Measurements from ENCODE around the gene KSR2.

DNA sequence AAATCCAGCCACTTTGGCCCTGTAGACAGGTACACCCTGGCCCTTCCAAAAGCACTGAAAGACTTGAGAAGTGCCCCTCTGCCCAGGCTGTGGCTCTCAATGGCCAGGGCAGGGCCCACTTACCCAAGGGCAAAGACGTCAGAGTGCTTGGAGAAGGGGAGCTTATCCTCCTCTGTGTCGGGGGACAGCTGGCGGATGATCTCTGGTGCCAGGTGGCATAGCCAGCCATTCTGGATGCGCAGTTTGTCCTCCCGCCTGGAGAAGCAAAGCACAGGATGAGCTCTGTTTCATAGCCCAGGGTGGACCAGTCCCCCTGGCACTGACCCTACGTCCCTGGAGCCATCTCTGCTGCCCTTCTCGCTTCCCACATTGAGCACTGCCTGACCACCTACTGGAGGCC is 492.4 kb downstream of the KSR2 start:
- no peak for TF ChIP-seq GATA2 (IDR thresholded peaks at IDR 0.05; ENCODE audit: insufficient read depth, insufficient read length, low read depth, low read length)
- TF ChIP-seq, protein P1, sequence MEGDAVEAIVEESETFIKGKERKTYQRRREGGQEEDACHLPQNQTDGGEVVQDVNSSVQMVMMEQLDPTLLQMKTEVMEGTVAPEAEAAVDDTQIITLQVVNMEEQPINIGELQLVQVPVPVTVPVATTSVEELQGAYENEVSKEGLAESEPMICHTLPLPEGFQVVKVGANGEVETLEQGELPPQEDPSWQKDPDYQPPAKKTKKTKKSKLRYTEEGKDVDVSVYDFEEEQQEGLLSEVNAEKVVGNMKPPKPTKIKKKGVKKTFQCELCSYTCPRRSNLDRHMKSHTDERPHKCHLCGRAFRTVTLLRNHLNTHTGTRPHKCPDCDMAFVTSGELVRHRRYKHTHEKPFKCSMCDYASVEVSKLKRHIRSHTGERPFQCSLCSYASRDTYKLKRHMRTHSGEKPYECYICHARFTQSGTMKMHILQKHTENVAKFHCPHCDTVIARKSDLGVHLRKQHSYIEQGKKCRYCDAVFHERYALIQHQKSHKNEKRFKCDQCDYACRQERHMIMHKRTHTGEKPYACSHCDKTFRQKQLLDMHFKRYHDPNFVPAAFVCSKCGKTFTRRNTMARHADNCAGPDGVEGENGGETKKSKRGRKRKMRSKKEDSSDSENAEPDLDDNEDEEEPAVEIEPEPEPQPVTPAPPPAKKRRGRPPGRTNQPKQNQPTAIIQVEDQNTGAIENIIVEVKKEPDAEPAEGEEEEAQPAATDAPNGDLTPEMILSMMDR (IDR thresholded peaks at IDR 0.05; ENCODE audit: extremely low read depth in 1 of 2, insufficient read depth in 1 of 2, low read depth in 1 of 2, low read length in 2 of 2), result no peak

All from endothelial cell of umbilical vein (primary cell).